Activated CD4-positive, alpha-beta T cell treated with anti-CD3 and anti-CD28 coated beads, Interleukin-2, amount 50 U/mL, for 4 hours (primary cell): Measurements from ENCODE around the gene BABAM1.
"Not testable (repeated sequence)": the region's sequence is repeated elsewhere in the genome, so short reads cannot be mapped to it uniquely, and the experiment has no call there.

ENCODE experiments used
- DNase-seq, 2 experiments: peaks; one replicate each; pipeline ENCODE4 v3.0.0-alpha.2; 2020

Gene BABAM1

DNA sequence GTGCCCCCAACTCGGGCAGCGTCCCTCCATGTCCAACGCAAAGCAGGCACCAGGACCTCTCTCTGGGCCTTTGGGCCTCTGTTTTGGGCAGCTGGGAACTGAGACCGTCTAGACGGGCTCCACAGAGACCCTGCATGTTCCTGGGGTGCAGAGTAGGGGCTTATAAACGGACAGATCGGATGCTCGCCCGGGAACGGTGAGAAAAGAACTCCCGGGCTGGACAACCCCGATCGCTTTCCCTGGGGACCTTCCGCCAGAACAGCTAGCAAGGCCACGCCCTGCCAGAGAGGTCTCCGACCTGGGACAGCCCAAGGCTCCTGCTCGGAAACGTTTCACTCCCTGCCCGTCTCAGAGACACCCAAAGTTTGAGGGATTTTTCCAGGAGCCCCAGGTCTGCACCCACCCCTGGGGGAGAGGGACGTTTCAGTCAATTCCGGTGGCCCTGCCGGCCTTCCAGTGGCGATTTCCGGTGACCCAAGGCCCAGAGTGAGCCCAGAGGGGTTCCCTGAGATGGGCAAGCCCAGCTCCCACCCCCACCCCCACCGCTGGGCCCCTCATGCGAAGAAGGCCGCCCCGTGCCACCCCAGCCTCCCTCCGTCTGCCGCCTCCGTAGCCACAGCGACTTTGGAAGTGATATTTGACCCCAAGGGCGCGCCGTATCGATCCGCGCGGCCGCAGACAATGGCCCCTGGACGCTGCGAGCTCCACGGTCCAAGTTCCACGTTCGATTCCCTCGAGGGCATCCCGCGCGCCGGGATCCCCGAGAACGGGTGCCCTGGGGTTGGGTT, 23.2 kb upstream of the BABAM1 start:
- no peak for DNase-seq

DNA sequence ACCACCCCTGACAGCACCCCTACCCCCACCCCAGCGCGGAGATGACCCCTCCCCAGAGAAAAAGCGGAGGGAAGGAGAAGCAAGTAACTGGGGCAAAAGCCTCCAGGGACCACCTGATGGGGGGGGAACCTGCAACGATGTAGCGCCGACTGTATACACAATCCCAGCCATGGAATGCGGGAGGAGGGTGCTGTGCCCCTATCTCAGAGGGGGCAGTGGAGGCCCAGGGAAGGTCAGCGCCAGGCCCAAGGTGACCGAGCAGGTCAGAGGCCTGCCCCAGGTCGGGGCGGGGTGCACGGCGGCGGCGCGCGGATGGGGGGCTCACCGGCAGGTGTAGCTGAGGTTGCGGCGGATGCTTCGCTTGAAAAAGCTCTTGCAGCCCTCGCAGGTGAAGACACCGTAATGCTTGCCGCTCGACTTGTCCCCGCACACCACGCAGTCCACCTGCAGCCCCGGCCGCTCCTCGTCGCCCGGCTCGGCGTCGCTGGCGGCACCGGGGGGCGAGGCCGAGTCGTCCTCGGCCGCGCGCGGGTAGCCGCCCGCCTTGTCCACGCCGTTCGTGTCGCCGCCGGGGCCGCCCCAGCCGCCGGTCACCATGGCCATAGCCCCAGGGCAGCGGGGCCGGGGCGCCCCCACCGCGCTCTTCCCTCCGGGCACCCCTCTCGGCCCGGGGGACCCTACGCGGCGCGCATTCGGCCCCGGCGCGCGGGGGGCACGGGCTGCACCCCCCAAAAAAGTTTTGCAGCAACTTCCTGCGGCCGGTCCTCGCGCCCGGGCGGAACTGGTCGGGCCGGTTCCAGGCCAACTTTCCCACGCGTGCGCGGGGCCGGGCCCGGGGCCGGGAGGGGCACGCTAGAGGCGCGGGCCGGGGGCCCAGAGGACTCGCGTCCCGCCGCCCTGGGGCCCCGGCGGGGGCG, 22.4 kb upstream of the BABAM1 start:
- no peak for DNase-seq

DNA sequence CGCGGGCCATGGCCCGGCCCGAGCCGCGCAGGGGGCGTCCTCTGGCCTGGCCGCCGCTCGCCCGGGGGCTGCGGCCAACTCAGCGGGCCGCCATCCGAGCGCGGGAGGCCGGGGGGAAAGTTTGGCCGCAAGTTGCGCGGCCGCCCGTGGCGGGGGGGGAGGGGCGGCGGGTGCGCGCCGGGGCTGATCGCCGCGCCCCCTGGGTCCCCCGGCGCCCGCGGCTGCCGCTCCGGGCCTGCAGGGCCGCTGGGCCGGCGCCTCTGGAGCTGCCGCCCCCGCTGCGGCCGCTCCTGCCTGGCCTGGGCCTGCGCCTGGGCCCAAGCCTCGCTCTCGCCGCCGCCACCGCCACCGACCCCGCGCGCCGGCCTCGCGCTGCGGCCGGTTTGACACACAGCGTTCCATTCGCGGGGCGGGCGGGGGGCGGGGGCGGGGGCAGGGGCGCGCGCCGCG, 21.7 kb upstream of the BABAM1 start, which contains the start of gene NR2F6:
Gene NR2F6 (minus strand): TSS at position 385 of the 450 bp plus-strand sequence. CDS start 699 bp downstream, outside the sequence.
- no peak for DNase-seq

DNA sequence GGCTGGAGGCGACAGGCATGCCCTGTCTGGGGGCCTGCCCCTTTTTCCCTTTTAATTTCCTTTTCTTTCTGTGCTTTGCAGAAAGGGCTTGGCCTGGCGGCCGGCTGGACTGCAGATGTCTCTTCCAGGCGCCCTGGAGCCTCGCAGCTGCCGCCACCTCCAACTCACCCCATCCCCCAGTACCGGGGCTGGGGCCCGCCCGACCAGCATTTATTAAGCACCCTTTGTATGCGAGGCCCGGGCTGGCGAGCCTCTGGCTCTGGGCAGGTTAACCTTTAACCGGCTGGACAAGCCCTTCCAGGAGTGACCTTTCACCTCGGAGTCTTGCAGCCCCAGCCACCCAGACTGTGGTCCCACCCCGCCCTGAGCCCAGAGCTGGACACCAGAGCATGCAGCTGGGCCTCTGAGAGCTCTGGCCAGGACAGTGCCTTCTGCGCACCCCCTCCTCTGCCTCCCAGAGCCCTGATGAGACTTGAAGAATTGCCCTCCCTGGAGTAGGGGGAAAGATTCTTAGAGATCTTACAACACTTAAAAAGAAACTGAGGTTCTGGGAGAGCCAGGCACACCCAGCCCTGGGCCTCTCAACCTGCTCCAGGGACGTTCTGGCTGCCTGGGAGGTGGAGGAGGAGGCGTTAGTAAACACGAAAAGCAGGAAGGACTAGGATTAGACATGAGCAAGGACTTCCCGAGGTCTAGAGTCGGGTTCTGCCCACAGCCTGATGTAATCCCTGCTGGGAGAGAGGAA, 20.4 kb upstream of the BABAM1 start:
- no peak for DNase-seq

DNA sequence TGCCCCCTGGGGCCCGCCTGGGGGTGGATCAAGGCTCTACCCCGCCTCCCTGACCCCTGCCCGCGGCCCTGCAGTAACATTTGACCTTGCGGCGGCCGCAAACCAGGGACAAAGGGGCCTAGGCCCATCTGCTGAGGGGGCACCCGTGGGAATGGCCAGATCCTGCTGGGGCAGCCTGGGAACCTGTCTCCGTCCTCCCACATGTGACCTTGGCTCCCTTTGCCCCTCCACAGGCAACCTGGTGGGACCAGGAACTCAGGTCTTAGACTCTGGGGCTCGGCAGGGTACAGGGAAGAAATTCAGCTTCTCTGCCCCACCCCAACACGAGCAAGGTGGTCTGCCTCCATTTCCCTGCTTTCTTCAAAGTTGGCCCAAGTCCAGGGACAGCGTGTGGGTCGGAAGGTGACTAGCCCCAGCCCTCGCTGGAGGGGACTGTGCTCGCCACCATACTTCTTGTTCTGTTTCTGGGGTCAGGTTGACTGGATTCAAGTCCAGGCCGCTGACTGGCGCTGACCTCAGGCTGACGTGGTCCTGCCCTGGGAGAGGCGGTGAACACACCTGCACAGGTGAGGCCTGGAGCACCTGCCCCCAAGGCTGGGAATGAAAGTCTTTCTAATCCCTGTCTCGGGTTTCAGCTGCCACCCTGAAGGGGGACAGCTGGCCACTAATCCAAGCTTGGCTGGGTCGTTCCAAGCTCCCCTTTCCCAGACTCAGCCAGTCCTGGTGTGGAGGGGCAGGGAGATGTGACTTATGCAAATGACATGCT, 19.0 kb upstream of the BABAM1 start:
- no peak for DNase-seq

DNA sequence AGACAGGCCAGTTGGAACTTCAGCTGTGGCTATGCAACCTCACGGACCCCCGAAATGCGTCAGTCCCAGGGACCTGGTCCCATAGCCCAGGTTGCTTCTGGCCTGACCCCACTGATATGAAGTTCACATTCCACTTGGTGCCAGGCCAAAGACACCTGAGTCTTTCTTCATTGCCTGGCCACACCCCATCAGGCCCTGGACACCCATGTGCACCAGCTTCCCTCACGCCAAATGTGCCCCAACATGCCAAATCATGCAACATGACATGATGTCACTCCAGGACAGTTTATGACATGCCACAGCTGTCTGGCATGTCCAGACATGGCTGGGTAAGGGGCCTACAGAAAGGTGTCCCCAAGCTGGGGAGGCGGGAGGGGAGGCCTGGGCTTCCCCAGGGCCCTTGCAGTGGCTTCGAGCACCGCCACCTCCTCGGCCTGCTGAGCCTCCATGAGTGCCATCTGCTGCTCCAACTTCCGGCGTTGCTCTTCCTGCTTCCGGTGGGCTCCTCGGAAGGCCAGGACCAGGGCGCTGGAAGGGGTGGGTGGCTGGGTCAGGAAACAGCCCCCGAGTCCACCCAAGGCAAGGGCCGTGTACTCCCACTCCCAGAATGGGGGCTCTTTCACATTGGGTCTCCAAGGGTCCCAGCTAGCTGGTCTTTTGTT, 17.2 kb upstream of the BABAM1 start:
- DNase-seq, result no peak

DNA sequence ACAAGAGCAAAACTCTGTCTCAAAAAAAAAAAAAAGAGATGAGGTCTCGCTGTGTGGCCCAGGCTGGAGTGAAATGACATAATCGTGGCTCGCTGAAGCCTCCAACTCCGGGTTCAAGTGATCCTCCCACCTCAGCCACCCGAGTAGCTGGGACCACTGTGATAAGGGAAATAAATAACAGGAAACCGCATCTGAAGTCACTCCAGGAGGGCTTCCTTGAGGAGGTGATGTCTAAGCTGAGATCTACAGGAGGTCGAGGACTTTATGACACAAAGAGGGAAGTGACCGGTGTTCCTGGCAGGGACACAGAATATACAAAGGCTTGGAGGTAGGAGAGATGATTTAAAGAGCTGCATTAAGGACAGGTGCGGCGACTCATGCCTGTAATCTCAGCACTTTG, 12.6 kb upstream of the BABAM1 start:
- DNase-seq, result no peak

DNA sequence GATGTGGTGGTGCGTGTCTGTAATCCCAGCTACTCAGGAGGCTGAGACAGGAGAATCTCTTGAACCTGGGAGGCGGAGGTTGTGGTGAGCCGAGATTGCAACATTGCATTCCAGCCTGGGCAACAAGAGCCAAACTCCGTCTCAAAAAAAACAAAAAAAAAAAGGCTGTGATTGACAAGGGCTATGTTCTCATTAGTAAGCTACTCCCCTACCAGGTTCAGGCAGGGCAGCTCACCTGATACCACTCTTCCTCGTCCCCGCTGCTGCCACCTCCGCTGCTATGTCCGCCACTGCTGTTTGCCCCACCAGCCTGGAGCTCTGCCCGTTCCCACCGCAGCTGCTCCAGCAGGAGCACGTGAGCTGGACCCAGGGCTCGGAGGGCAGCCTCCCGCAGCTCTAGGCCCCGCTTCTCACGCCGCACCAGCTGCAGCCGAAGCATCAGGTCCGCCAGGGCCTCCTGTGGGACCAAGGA, 12.1 kb upstream of the BABAM1 start:
- no peak for DNase-seq

DNA sequence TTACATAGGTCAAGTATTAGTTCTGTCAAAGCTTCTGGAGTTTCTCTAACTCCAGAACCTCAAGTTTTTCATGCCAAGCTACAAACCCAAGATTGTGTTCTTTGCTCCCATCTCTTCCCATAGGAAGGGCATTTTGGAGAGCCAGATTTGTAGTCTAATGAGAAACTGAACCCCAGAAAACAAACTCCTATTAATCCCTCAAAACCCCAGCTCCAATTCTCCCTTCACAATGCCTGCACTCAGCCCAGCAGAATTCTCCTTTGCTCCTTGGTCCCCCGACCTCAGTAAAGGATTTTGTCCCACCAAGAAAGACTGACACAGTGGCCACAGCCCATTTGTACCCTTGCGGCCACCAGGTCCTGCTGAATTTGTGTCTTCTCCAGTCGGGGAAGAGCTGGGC, 11.1 kb upstream of the BABAM1 start:
- no peak for DNase-seq

DNA sequence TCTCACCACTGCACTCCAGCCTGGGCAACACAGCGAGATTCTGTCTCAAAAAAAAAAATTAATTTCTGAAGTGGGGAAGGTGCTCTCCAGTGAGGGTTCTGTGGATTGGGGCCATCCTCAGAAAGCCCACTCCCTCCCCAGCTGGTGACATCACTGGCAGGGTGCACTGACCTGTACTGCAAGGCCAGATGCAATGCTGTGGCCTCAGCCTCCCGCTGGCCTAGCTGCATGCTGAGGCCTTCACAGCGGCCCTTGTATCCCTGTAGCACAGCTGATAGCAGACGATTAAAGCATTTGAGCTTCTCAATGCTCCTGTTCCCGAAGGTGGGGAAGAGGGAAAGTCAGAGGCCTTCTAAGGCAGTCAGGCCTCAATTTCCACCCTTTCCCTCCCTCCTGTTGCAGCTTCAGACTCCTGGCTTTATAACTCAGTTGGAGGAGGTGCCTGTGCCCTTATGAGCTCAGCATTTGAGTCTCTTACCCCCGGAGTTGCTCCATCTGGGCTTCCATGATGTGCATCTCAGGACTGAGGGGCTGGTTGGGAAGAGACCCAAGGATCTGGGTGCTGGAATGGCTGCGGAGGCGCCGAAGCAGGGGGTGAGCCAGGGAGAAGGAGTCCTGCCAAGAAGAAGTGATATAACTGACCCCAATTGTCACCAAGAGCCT, 8.0 kb upstream of the BABAM1 start:
- no peak for DNase-seq

DNA sequence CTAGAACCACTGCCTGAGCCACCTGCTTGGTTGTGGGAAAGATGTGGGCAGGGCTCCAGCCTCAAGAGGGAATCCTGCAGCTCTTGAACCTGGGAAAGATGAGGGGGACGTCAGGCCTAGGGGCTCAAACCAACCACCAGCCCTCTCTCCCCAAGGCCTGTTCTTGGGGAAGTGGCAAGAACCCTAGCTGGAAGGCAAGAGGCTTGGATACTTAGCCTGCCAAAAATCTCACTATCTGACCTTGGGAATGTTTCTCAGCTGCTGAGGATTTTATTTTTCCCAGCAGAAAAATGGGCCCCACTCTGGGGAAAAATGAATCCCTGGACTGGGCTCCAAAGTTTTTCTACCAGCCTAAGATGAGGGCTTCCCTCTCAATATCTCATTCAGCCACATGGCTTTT, 7.3 kb upstream of the BABAM1 start:
- no peak for DNase-seq

DNA sequence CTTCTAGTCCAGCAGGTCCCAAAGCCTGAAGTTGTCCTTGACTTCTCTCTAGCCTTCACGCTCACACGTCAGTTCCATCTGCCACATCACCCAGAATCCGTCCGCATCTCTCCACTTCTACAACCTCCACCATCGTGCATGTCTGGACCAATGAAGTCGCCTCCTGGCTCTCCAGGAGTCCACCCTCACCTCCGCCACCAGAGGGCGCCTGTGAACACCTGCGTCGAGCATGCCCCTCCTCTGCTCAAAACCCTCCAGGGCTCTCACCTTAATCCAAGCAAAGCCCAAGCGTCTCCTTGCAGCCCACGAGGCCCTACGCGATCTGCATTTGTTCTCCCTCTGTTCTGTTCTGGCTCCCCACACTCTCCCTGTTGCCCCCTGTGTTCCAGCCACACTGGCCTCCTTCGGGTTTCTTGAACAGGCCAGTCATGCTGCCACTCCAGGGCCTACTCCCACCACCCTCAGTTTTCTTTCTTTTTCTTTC, 6.4 kb upstream of the BABAM1 start:
- DNase-seq, result peak; percentile 88

DNA sequence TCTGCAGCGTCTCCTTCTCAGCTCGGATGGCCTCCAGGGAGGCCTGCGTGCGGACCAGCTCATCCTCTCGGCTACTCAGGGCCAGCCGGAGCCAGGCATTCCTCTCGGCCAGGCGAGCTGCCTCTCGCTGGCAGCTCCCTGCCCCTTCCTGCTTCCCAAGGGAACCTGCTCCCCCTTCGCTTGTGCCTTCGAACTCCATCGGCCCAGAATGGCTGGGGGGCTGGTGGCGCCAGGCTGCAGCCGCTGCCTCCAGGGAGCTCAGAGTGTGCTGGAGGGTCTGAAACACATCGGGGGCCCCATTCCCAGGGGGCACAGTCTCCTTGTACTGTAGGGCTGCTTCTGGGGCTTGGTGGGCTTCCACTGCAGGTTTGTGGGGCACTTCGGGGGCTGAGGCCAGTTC, 4.7 kb upstream of the BABAM1 start:
- no peak for DNase-seq

DNA sequence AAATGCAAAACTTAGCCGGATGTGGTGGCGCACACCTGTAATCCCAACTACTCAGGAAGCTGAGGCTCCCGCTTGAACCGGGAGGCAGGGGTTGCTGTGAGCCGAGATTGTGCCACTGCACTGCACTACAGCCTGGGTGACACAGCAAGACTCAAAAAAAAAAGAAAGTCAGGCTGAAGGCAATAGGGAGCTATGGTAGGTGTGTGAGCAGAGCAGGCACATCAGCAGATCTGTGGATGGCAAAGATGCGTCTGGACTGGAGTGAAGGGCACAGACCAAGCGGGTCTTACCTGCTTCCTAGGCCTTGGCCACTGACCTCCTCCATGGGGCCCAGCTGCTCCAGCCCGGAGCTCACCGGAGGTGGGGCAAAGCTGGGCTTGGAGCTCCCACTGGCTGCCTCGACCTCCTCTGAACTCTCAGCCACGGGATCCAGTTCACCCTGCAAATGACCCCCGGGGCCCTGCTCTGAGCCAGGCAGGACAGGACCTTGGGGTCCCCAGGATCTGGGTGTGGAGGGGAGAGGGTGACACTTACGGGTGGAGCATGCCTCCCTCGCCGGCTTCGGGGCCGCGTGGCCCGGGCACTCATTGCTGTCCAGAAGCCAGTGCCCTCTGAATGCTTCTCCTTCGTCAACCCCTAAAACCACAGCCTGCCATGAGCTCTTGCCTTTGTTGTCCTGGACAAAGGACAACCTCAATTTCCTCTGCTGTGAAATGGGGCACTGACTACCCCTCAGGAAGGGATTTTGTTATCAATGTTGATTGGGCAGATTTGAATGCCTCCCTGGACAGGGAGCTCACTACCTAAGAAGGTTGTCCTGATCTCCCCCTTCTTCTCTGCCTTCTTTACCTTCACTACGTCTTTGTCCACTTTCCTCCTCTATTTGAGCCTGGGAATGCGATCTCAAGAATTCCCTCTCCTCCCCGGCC, 3.3 kb upstream of the BABAM1 start:
- DNase-seq, result no peak

DNA sequence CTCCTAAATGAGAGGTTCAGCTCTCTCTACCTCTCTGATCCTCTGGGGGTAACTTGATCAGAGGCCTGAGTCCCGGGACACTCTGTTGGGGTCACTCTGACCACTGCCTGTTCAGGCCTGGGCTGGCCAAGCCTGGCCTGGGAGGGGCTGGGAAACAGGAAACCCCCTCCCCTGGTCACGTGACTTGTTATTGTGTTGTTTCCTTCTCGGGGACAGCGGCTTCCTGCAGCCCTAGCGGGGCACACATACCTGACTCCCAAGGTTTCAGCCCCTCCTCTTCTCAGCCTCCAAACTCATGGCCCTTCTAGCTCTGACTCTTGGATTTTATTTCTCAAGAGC, 2.6 kb upstream of the BABAM1 start, which contains the start of gene USHBP1:
Gene USHBP1 (minus strand): TSS at position 105 of the 339 bp plus-strand sequence. CDS start 446 bp downstream, outside the sequence.
- no peak for DNase-seq

DNA sequence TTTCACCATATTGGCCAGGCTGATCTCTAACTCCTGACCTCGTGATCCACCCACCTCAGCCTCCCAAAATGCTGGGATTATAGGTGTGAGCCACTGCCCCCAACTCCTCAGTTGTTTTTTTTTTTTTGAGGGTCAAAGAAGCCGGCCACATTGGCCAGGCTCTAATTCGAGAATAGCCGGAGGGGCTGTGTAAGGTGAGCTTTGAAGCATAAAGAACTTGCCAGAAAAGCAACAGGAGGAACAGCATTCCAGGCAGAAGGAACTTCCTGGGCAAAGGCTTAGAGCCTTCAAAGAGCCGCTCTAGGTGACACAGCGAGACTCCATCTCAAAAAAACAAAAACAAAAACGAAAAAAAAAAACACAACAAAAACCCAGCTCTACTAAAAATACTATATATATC, 1.2 kb upstream of the BABAM1 start:
- DNase-seq, result no peak

DNA sequence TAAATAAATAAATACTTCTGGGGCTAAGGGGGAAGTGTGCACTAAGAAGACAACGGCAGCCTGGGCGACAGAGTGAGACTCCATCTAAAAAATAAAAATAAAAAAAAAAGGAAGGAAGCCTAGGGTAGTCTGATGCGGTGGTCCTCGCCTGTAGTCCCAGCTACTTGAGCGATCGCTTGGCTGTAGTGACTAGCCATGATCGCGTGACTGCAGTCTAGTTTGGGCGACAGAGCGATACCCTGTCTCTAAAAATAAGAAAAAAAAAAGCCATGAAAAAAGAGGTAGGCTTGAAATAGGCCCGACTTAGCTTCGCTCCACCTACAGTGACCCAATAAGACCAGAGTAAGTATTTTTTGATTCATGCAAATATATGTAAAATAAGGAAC, 661 bp upstream of the BABAM1 start:
- DNase-seq, result no peak

DNA sequence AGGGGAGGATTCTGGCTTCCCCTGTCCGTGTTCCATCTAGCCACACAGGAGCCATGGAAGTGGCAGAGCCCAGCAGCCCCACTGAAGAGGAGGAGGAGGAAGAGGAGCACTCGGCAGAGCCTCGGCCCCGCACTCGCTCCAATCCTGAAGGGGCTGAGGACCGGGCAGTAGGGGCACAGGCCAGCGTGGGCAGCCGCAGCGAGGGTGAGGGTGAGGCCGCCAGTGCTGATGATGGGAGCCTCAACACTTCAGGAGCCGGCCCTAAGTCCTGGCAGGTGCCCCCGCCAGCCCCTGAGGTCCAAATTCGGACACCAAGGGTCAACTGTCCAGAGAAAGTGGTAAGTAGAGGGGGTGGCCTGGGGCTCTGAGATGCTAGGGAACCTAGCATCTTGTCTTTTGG, 1.5 kb downstream of the BABAM1 start:
- no peak for DNase-seq

DNA sequence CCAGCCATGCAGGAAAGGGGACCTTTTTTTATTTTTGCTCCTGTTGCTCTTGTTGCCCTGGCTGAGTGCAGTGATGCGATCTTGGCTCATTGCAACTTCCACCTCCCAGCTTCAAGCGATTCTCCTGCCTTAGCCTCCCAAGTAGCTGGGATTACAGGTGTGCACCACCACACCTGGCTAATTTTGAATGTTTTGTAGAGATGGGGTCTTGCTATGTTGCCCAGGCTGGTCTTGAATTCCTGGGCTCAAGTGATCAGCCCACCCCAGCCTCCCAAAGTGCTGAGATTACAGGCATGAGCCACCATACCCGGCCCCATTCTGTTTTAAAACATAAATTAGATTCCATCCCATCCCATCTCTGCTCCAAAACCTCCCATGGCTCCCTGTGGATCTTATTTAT, 7.6 kb downstream of the BABAM1 start:
- not testable (repeated sequence) for DNase-seq
